Astrocyte (in vitro differentiated cells and primary cell): ENCODE measurements around the gene CYP4F22. TPM values are rescaled to one million over a fixed set of nuclear protein-coding genes. Genes with fewer than 3 reads are reported as not detected.
"Not testable (repeated sequence)": the region's sequence is repeated elsewhere in the genome, so short reads cannot be mapped to it uniquely, and the experiment has no call there.

Source experiments
- DNase-seq: peaks from one replicate; pipeline ENCODE4 v3.0.0-alpha.2; 2010; ENCODE audit warnings: low read depth
- FAIRE-seq: peaks from 2 replicates; lab custom pipeline; 2011; peaks lifted over from hg19 to GRCh38; lab: Jason Lieb, UNC
- H2AFZ ChIP-seq: 2 replicates; pipeline ENCODE4 v1.6.0; 2012; ENCODE audit warnings: low read depth, low read length, inconsistent platforms
- H3K27ac ChIP-seq: 2 replicates; pipeline ENCODE4 v1.5.1; 2011; ENCODE audit warnings: low read depth, low read length, inconsistent platforms
- H3K27me3 ChIP-seq: 2 replicates; pipeline ENCODE4 v1.6.0; 2011; ENCODE audit warnings: low read length, inconsistent platforms; ENCODE audit not compliant: insufficient read depth
- H3K36me3 ChIP-seq: 2 replicates; pipeline ENCODE4 v1.5.1; 2011; ENCODE audit warnings: low read length, inconsistent platforms; ENCODE audit not compliant: insufficient read depth
- H3K4me1 ChIP-seq: 2 replicates; pipeline ENCODE4 v1.5.1; 2011; ENCODE audit warnings: low read length, inconsistent platforms; ENCODE audit not compliant: insufficient read depth
- H3K4me2 ChIP-seq: 2 replicates; pipeline ENCODE4 v1.6.0; 2012; ENCODE audit warnings: low read length, inconsistent platforms
- H3K4me3 ChIP-seq: 2 replicates; pipeline ENCODE4 v1.5.1; 2011; ENCODE audit warnings: low read depth, mild to moderate bottlenecking, low read length, inconsistent platforms; ENCODE audit not compliant: insufficient read depth
- H3K79me2 ChIP-seq: 2 replicates; pipeline ENCODE4 v1.6.0; 2012; ENCODE audit warnings: mild to moderate bottlenecking, low read length, inconsistent platforms; ENCODE audit not compliant: insufficient read depth
- H3K9ac ChIP-seq: 2 replicates; pipeline ENCODE4 v1.6.0; 2012; ENCODE audit warnings: mild to moderate bottlenecking, low read length, inconsistent platforms
- H3K9me3 ChIP-seq: 2 replicates; pipeline ENCODE4 v1.5.1; 2012; ENCODE audit warnings: low read depth, mild to moderate bottlenecking, low read length, inconsistent platforms; ENCODE audit not compliant: insufficient read depth
- H4K20me1 ChIP-seq: 2 replicates; pipeline ENCODE4 v1.6.0; 2012; ENCODE audit warnings: low read length, inconsistent platforms; ENCODE audit not compliant: insufficient read depth
- H3K27ac Mint-ChIP-seq: one replicate; pipeline ENCODE4 v1.8.0; 2021; ENCODE audit warnings: mild to moderate bottlenecking, mixed read lengths; ENCODE audit not compliant: unreplicated experiment
- H3K27me3 Mint-ChIP-seq: one replicate; pipeline ENCODE4 v1.8.0; 2021; ENCODE audit warnings: low read depth, mixed read lengths; ENCODE audit not compliant: unreplicated experiment
- H3K36me3 Mint-ChIP-seq: one replicate; pipeline ENCODE4 v1.8.0; 2021; ENCODE audit warnings: low read depth, mixed read lengths; ENCODE audit not compliant: unreplicated experiment
- H3K4me1 Mint-ChIP-seq: one replicate; pipeline ENCODE4 v1.8.0; 2021; ENCODE audit warnings: low read depth, mixed read lengths; ENCODE audit not compliant: unreplicated experiment
- H3K4me3 Mint-ChIP-seq: one replicate; pipeline ENCODE4 v1.8.0; 2021; ENCODE audit warnings: mild to moderate bottlenecking, moderate library complexity, mixed read lengths; ENCODE audit not compliant: unreplicated experiment
- H3K9me3 Mint-ChIP-seq: one replicate; pipeline ENCODE4 v1.8.0; 2021; ENCODE audit warnings: mild to moderate bottlenecking, mixed read lengths; ENCODE audit not compliant: unreplicated experiment
- EZH2 ChIP-seq: IDR thresholded peaks from 2 replicates; pipeline ENCODE4 v1.6.1; 2012; ENCODE audit warnings: mild to moderate bottlenecking, low read length, inconsistent platforms; ENCODE audit not compliant: insufficient read depth
- total RNA-seq: library from RNA; stranded (reverse); gene quantifications from 2 replicates; pipeline ENCODE4 v1.2.1, GENCODE V29; 2021
- TF ChIP-seq, protein P1 (sequence below): IDR thresholded peaks from 2 replicates; pipeline ENCODE4 v1.5.1; 2011; ENCODE audit warnings: low read depth, mild to moderate bottlenecking, inconsistent platforms, low read length, moderate library complexity; ENCODE audit not compliant: insufficient read depth

CYP4F22 gene
- total RNA-seq, 1 donor from 2014 or later = not detected

GRCh38 chr19:15469513-15470297, 38.6 kb upstream of the CYP4F22 start:
- Histone ChIP-seq H3K27me3 (peaks cover 13% of the 10 kb centered on the region), H3K9me3 (peaks cover 4% of the 10 kb centered on the region), H3K4me2 (peak overlapping the region; percentile 69), H3K9ac (no peak overlapping the region), H3K36me3 (no peaks in the 10 kb centered on the region), H2AFZ (peak overlapping the region; percentile 47), H3K27ac (no peak overlapping the region), H4K20me1 (no peaks in the 10 kb centered on the region), H3K4me3 (no peak overlapping the region), H3K4me1 (peaks cover 7% of the 10 kb centered on the region), H3K79me2 (no peaks in the 10 kb centered on the region)
- H3K27ac Mint-ChIP-seq = no peak overlapping the region
- H3K36me3 Mint-ChIP-seq = no peaks in the 10 kb centered on the region
- H3K4me3 Mint-ChIP-seq = no peak overlapping the region
- FAIRE-seq (no peak), DNase-seq (no peak)
- no peaks in the 10 kb centered on the region for H3K4me1 Mint-ChIP-seq
- peaks cover 15% of the 10 kb centered on the region for H3K9me3 Mint-ChIP-seq
- peaks cover 45% of the 10 kb centered on the region for H3K27me3 Mint-ChIP-seq
- peak; percentile 74 for TF ChIP-seq EZH2
- TF ChIP-seq, protein P1, sequence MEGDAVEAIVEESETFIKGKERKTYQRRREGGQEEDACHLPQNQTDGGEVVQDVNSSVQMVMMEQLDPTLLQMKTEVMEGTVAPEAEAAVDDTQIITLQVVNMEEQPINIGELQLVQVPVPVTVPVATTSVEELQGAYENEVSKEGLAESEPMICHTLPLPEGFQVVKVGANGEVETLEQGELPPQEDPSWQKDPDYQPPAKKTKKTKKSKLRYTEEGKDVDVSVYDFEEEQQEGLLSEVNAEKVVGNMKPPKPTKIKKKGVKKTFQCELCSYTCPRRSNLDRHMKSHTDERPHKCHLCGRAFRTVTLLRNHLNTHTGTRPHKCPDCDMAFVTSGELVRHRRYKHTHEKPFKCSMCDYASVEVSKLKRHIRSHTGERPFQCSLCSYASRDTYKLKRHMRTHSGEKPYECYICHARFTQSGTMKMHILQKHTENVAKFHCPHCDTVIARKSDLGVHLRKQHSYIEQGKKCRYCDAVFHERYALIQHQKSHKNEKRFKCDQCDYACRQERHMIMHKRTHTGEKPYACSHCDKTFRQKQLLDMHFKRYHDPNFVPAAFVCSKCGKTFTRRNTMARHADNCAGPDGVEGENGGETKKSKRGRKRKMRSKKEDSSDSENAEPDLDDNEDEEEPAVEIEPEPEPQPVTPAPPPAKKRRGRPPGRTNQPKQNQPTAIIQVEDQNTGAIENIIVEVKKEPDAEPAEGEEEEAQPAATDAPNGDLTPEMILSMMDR = no peak

DNA sequence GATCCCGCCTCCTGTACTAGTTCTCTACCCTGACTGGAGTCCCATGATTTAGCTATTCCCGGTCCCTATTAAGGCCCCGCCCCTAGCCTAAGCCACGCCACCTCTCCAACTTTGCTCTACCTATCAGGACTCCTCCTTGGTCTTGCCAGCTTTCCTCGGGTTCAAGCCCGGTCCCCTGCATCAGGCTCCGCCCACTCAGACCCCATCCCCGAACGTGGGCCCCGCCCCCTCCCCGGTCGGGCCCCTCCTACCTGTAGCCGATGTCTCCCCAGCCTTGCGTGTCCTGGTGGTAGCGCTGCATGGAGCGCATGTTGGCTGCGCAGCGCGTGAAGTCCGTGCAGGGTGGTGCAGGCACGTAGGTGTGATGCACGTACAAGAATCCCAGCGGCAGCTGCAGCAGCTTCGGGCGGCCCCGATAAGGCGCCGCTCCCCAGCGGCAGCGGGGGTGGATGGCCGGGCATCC, 36.7 kb upstream of the CYP4F22 start:
- H4K20me1 ChIP-seq = no peaks in the 10 kb centered on the region
- H3K36me3 ChIP-seq = no peaks in the 10 kb centered on the region
- H3K4me1 Mint-ChIP-seq = no peaks in the 10 kb centered on the region
- H3K79me2 ChIP-seq = no peaks in the 10 kb centered on the region
- no peak overlapping the region for H3K27ac Mint-ChIP-seq
- no peak overlapping the region for H3K4me3 Mint-ChIP-seq
- no peak overlapping the region for H2AFZ ChIP-seq
- H3K27ac ChIP-seq = no peak overlapping the region
- H3K9me3 Mint-ChIP-seq = peaks cover 19% of the 10 kb centered on the region
- peaks cover 4% of the 10 kb centered on the region for H3K9me3 ChIP-seq
- H3K4me1 ChIP-seq = peaks cover 7% of the 10 kb centered on the region
- no peak overlapping the region for H3K9ac ChIP-seq
- H3K36me3 Mint-ChIP-seq = no peaks in the 10 kb centered on the region
- peaks cover 44% of the 10 kb centered on the region for H3K27me3 Mint-ChIP-seq
- no peak overlapping the region for H3K4me3 ChIP-seq
- FAIRE-seq (no peak), DNase-seq (no peak)
- peaks cover 13% of the 10 kb centered on the region for H3K27me3 ChIP-seq
- TF ChIP-seq, protein P1 = no peak
- no peak for TF ChIP-seq EZH2
- H3K4me2 ChIP-seq = no peak overlapping the region

DNA sequence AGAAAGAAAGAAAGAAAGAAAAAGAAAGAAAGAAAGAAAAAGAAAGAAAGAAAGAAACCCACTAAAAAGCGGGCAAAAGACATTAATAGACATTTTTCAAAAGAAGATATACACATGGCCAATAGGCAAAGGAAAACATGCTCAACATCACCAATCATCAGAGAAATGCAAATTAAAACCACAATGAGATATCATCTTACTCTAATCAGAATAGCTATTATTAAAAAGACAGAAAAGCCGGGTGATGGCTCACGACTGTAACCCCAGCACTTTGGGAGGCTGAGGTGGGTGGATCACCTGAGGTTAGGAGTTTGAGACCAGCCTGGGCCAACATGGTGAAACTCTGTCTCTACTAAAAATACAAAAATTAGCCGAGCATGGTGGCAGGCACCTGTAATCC, 34.5 kb upstream of the CYP4F22 start:
- not testable (repeated sequence) for H3K27ac Mint-ChIP-seq, DNase-seq, FAIRE-seq

More for the DNA sequence above, 34.5 kb upstream of the CYP4F22 start:
- H3K4me1 Mint-ChIP-seq, H4K20me1 ChIP-seq, H3K9ac ChIP-seq, H3K4me1 ChIP-seq, H3K27me3 ChIP-seq, H3K4me3 Mint-ChIP-seq, H3K79me2 ChIP-seq, H3K27ac ChIP-seq, H3K4me2 ChIP-seq, H2AFZ ChIP-seq, H3K36me3 ChIP-seq, H3K36me3 Mint-ChIP-seq, H3K4me3 ChIP-seq, H3K9me3 ChIP-seq: not testable (repeated sequence)
- H3K9me3 Mint-ChIP-seq = peaks cover 16% of the 10 kb centered on the region
- peaks cover 24% of the 10 kb centered on the region for H3K27me3 Mint-ChIP-seq
